HFF-Myc (cell line): Measurements from ENCODE around the gene FCGR2B.
"Not testable (repeated sequence)": the region's sequence is repeated elsewhere in the genome, so short reads cannot be mapped to it uniquely, and the experiment has no call there.

ENCODE experiments used
- DNase-seq: peaks from one replicate; pipeline ENCODE4 v3.0.0-alpha.2; 2011; ENCODE audit warnings: low read depth; ENCODE audit errors: extremely low read depth
- H3K4me3 ChIP-seq: replicated peaks from 2 replicates; pipeline ENCODE4 v1.5.1; 2011; ENCODE audit warnings: low read depth, mild to moderate bottlenecking, control low read depth, low read length
- TF ChIP-seq, protein P1 (sequence below): IDR thresholded peaks from 2 replicates; pipeline ENCODE4 v1.5.1; 2012; ENCODE audit warnings: mild to moderate bottlenecking, low read depth, low read length, control low read depth; ENCODE audit errors: missing control alignments

FCGR2B gene

DNA sequence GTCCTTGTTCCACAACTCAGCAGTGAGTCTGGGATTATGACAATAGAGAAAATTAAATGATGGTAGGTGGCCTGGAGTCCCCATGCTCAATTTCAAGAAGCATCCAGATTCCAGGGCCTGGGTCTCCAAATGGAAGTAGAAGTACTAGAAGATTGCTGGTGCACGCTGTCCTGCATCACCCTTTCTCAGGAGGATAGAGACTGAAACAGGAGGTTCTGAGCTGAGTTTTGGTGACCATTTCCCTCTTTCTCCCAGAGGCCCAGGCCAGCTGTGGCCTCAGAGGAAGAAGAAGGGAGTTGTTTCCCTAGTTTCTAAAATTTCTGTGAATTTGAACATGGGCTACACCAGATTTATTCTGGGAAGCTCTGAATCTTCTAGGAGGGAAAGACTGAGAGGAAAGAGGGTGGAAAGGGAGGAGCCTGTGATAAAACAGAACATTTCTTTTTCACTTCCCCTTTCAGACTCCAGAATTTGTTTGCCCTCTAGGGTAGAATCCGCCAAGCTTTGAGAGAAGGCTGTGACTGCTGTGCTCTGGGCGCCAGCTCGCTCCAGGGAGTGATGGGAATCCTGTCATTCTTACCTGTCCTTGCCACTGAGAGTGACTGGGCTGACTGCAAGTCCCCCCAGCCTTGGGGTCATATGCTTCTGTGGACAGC, at the start of gene FCGR2B:
TSS of gene FCGR2B (plus strand) at position 460 of the 656 bp plus-strand sequence. CDS start at position 559, 99 bp downstream.
- DNase-seq, H3K4me3 ChIP-seq: not testable (repeated sequence)

DNA sequence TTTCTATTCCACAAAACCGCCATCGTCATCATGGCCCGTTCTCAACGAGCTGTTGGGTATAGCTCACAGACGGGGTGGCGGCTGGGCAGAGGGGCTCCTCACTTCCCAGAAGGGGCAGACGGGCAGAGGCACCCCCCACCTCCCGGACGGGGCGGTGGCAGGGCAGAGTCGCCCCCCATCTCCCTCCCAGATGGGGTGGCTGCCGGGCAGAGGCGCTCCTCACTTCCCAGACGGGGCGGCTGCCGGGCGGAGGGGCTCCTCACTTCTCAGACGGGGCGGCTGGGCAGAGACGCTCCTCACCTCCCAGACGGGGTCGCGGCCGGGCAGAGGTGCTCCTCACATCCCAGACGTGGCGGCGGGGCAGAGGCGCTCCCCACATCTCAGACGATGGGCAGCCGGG, 46.5 kb upstream of the FCGR2B start:
- not testable (repeated sequence) for DNase-seq, H3K4me3 ChIP-seq

- not testable (repeated sequence) for DNase-seq
These were observed 44.4 kb upstream of the FCGR2B start for GRCh38 chr1:161618517-161618916.

DNA sequence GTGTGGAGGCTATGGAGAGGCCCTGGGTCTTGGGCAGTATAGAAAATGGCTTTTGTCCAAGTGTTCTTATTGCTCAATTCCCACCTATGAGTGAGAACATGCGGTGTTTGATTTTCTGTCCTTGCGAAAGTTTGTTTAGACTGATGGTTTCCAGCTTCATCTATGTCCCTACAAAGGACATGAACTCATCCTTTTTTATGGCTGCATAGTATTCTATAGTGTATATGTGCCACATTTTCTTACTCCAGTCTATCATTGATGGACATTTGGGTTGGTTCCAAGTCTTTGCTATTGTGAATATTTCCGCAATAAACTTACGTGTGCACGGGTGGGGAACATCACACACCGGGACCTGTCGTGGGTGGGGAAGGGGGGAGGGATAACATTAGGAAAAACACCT, 42.5 kb upstream of the FCGR2B start:
- peak overlapping the region; percentile 49 for H3K4me3 ChIP-seq
- not testable (repeated sequence) for DNase-seq

More at GRCh38 chr1:161618517-161618916, 44.4 kb upstream of the FCGR2B start:
- not testable (repeated sequence) for H3K4me3 ChIP-seq

GRCh38 chr1:161621181-161622000, 41.6 kb upstream of the FCGR2B start:
- H3K4me3 ChIP-seq = peak overlapping the region; percentile 49
- DNase-seq = peak; percentile 64

DNA sequence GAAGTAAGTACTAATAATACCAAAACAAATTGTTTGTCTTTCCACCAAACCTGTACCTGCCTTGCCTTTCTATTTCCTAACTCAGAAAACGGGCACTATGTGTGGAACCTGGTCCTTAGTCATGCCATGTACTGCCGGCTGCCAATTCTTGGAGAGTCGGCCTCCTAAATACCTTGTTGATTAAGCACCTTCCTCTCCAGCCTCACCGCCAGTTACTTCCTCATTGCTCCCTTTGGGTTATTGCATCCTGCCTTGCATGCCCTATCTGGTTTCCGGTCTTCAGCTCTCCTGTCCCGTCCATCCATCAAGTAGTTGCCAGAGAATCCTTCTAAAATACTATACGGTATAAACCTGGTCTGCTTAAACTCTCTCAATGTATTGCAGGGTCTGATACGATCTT, 40.9 kb upstream of the FCGR2B start:
- DNase-seq, H3K4me3 ChIP-seq: not testable (repeated sequence)

DNA sequence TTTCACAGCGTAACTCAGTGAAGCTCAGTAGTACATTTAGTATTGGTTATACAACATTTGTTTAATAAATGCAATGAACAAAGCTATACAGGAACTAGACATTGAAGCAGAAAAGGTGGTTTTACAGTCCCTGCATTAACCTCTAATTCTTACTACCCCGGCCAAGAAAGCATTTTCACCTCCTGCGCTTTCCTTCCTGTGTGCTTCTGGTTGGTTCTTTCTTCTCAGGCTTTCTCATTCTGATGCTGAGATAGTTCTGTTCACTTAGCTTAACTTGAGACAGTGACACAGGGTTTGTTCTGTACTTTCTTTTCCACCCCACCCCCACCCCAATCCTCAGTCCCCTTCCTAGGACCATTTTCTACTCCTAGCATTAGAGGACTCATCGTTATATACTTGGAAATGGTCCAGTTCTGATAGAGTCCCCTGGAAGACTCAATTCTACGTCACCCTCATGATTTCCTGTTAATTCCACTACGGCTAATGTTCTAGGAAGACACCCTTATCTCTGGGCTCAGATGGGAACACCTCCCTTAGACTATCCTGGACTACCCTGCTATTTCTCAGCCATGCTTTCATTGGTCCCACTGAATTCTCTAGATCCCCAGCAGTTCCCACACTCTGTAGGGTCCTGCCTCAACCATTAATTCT, 39.4 kb upstream of the FCGR2B start:
- DNase-seq, H3K4me3 ChIP-seq: not testable (repeated sequence)

DNA sequence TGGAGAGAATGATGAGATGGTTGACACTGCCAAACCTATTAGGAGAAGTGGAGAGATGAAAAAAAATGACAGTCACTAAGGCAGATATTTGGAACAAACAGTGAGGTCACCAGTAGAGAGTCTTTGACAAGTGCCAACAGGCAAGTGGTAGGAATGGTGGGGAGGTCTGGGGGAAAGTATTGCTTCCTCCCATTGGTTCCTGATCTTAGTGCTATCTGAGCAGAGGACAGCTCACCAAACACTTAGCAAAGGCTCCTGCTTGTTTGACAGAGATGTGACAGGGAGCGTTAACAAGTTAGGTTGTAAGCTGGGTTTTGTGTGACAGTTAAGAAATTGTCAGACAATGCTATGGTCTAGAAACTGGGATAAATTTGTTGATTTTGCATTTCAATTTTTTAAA, 38.3 kb upstream of the FCGR2B start:
- H3K4me3 ChIP-seq, DNase-seq: not testable (repeated sequence)

DNA sequence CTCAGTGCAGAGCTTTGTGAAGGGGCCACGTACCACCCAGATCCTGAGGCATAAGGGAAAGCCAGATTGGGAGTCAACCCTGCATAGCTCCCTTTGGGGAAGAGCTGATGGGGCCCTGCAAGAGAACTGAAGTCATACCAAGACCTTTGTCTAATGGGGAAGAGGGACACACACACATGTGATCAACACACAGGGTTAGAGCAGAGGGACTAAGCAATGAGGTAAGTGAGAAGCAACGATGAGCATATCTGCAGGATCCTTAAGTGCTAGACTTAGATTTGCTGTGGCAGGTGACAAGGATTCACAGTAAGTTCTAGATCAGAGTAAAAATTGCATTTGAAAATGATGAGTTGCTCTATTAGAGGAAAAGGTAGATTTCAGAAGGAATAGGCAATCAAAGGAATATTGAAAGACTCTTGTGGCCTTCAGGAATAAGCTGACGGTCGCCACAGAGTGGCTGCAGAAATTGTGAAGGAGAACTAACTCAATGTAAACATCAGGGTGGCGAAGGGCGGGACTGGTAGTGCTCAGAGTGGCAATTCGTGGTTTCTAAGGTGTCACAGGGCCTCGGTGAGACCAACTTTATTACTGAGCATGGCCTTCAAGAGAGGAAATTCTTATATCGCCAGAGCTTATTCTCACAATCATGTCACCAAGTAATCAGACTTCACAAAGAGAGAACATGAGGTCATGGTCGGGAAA, 36.3 kb upstream of the FCGR2B start:
- DNase-seq, H3K4me3 ChIP-seq: not testable (repeated sequence)

DNA sequence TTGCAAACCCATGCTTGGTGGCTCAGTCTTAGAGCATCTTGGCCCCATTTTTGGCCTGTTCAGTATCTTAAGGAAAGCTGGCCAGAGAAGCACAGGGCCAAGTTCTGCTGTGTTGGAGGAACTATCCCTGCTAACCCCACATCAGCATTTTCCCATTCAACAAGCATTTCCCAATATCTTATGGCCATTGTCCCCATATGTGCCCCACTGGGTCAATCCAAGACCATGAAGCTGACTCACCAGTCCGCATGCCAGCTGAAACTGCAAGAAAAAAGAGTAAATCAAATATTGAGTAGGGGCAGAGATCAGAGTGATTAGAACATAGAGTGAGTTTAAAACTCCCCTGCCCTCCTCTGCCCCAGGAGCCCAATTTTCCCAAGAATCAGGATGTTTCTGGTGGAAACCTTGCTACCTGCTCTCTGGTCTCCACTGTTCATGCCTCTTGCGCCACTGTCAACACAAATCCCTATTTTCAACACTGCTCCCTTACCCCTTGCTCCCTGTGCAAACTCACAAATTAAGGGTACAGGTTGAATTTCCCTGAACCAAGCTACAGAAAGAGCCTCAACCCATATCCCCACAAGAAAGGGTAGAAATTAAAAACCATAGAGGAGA, 32.7 kb upstream of the FCGR2B start:
- not testable (repeated sequence) for H3K4me3 ChIP-seq, DNase-seq

- H3K4me3 ChIP-seq = no peak within 1 kb of the TSS
- no peak for DNase-seq
- TF ChIP-seq, protein P1, sequence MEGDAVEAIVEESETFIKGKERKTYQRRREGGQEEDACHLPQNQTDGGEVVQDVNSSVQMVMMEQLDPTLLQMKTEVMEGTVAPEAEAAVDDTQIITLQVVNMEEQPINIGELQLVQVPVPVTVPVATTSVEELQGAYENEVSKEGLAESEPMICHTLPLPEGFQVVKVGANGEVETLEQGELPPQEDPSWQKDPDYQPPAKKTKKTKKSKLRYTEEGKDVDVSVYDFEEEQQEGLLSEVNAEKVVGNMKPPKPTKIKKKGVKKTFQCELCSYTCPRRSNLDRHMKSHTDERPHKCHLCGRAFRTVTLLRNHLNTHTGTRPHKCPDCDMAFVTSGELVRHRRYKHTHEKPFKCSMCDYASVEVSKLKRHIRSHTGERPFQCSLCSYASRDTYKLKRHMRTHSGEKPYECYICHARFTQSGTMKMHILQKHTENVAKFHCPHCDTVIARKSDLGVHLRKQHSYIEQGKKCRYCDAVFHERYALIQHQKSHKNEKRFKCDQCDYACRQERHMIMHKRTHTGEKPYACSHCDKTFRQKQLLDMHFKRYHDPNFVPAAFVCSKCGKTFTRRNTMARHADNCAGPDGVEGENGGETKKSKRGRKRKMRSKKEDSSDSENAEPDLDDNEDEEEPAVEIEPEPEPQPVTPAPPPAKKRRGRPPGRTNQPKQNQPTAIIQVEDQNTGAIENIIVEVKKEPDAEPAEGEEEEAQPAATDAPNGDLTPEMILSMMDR = no peak
These were observed 31.9 kb upstream of the FCGR2B start, which contains the start of gene FCGR3B for GRCh38 chr1:161631076-161631475. Gene FCGR3B (minus strand): TSS chr1:161631176. CDS start chr1:161631094, 82 bp downstream.

- not testable (repeated sequence) for H3K4me3 ChIP-seq, DNase-seq
These were observed 27.9 kb upstream of the FCGR2B start for GRCh38 chr1:161634993-161635392.

DNA sequence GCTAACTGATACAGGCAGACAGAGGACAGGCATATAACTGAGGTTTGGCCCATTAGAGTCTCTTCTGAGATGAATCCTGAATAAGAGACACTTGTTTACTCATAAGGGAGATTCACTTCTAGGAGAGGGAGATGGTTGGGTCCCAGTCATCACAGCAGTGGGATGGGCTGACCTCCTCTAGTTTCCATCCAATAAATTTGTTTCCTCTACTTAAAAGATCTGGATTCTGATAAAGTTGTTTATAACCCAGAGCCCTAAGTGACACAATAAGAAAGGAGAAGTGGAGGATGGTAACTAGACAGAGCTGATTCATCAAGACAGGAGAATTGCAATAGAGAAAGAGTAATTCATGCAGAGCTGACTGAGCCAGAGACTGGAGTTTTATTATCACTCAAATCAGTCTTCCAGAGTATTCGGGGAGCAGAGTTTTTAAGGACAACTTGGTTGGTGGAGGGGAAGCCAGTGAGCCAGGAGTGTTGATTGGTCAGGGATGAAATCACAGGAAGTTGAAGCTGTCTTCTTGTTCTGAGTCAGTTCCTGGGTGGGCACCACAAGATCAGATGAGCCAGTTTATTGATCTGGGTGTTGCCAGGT, 26.7 kb upstream of the FCGR2B start:
- H3K4me3 ChIP-seq, DNase-seq: not testable (repeated sequence)

DNA sequence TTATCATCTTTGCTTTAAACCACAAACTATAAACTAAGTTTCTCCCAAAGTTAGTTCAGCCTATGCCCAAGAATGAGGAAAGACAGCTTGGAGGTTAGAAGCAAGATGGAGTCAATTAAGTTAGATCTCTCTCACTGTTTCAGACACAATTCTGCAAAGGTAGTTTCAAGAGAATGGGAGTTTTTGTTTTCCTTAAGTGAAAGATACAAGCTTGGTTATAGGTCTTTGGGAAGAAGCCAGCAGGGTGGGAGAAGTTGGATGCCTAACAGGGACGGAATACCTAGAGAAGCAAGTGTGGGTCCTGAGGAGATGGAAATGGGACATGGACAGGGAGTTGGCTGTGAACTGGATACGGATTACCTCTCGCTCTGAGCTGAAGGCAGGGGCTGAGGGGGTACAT, 26.0 kb upstream of the FCGR2B start:
- not testable (repeated sequence) for DNase-seq, H3K4me3 ChIP-seq

DNA sequence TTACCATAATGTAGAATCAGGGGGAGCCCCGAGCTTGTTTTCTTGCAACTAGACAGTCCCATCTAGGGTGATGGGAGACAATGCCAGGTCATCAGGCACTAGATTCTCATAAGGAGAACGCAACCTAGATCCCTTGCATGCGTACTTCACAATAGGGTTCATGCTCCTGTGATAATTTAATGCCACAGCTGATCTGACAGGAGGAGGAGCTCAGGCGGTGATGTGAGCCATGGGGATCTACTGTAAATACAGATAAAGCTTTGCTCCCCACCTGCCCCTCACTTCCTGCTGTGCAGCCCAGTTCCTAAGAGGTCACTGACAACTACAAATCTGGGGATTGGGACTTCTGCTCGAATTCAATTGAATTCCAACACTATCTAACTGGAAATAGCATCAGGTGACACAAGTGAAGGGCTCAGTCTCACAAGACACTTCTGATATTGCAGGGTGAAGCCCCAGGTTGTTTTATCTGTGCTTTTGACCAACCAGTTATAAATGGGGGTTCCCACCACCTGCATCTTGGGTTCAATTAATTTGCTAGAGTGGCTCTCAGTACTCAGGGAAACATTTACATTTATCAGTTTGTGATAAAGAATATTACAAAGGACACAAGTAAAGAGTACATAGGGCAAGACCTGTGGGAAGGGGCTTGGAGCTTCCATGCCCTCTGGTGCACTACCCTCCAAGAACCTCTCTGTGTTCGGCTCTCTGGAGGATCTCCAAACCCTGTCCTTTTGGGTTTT, 24.5 kb upstream of the FCGR2B start:
- not testable (repeated sequence) for DNase-seq, H3K4me3 ChIP-seq
